GM18909 (cell line): ENCODE data around the gene ZWILCH.
"Not testable (repeated sequence)": the region's sequence is repeated elsewhere in the genome, so short reads cannot be mapped to it uniquely, and the experiment has no call there.

ENCODE experiments used
- ATAC-seq: cut with Tn5 transposase; IDR thresholded peaks from one replicate; pipeline ENCODE4 v1.9.1; 2021; ENCODE audit warnings: mild to moderate bottlenecking; ENCODE audit not compliant: unreplicated experiment, poor library complexity

The ZWILCH gene

DNA sequence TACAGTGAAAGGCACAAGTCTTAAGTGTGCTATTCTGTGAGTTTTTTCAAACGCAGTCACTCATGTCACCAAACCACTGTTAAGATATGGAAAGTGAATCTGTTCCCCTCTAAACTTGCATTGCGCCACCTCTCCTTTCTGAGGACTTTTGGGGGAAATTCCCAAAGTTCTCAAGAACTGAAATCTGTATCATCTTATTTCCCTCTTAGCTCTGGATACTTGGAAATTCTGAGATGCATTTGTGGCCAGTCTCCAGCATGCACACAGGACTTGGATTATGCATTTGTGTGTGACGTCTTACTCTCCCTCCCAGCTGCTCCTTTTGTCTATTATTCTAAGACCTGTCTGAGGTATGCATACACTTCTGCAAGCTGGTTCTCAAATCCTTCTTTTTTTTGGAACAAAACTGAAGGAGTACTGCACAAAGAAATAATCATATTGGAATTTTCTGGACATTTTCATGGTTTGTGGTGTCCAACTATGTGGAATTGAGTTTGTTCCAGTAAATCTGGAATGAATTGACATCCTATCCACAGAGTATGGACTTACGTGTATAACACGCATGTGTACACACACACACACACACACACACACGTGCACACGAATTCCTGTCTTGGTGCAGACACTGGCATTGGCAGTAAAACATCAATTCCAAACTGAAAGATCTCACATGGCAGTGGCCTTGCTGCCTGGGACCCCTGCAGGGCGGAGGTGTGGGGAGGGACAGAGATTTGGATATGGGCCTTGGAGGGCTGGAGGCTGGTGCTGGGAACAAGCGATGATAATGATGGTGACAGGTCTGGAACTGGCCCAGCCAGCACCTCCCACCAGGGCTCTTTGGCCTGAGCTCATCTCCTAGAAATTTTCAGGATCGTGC lies 68.8 kb downstream of the ZWILCH start:
- ATAC-seq = no peak

DNA sequence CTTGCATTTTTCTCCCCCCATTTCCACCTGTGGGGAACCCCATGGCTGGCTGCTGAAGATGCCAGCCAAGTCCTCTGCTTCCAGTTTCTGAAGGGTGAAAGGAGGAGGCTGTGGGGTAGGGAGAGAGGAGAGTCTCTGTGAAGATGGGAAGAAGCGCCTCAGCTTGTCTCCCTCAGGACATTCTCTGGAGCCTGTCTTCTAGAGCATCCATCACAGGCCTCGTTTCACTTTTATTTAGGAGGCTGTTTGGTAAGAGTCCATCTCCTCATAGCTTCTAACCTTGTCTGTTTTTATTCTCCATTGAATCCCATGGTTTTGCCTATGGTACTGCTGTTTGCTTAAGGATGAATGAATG lies 69.4 kb downstream of the ZWILCH start:
- ATAC-seq = no peak

DNA sequence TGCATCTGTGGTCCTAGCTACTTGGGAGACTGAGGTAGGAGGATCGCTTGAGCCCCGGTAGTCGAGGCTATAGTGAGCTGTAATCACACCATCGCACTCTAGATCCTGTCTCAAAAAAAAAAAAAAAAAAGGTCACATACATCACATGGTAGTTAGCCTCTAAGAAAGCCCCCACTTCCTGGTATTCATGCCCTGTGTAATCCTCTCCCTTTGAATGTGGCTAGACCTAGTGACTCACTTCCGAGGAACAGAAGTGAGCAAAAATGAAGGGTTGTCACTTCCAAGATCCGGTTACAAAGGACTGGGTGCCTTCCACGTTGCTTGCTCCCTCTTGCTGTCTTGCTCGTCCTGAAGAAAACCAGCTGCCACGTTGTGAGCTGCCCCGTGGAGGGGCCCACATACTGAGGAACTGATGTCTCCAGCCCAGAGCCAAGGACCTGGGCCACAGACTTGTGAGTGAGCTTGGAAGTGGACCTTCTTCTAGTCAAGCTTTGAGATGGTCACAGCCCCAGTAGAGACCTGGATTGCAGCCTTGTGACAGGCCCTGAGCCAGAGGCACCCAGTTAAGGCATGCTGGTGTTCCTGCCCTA lies 73.3 kb downstream of the ZWILCH start:
- ATAC-seq = no peak

DNA sequence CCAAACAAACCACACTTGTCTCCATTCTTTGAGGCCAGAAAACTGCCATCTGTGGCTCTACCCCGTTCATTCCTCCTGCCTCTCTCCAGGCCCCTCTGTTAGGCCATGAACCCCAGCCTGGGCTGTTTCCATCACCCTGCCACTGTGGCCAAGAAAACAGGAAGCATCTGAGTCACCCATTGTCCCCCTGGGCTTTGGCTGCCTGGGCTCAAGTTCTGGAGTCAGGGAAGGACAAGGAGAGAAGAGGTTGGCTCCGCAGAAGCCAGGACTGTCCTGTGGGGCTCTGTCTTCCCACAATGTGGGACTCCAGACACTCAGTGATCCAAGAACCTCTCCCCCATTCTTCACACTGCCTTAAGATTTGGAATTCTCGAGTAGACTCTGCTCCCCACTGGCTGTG lies 75.5 kb downstream of the ZWILCH start:
- no peak for ATAC-seq

DNA sequence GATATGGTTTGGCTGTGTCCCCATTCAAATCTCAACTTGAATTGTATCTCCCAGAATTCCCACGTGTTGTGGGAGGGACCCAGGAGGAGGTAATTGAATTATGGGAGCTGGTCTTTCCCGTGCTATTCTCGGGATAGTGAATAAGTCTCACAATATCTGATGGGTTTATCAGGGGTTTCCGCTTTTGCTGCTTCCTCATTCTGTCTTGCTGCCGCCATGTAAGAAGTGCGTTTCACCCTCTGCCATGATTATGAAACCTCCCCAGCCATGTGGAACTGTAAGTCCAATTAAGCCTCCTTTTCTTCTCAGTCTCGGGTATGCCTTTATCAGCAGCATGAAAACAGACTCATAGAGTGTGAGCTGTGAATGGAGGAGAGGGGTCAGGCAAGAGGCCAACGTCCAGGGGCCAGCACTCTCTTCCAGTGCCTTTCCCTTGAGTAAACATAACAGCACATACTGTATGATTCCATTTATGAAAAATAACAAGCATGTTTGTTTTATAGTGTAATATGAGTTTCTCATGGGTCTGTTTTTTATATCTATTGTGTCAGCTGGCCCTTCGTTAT lies 76.9 kb downstream of the ZWILCH start:
- no peak for ATAC-seq

DNA sequence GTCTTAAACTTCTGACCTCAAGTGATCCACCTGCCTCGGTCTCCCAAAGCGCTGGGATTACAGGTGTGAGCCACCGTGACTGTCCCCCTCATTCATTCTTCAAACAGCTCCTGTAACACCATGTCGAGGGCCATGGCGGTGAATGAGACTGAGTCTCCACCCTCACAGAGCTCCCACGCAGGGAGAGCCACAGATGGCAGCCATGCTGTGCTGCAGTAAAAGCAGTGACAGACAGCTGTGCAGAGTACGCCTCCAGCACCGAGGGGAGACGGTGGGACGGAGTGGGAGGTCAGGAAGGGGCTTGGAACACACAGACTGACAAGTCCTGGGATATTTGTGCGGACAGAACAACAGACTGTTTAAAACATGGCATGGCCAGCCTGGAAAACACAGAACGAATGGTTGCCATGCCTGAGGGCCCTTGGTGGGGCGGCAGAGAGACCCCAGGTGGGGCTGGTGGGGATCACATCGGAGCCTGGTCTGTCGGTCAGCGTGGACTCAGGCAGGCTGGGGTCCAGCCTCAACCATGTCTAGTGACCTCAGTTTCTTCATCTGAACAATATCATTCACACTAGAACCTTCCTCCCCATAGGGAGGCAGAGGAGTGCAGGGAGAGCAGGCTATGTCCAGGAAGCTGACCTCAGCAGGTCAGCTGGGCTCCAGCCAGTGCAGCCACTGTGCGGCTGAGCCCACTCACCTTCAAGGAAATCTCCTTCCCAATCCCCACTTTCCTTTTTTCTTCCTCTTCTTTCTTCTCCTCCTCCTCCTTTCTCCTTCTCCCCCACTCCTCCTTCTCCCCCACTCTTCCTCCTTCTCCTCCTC lies 81.2 kb downstream of the ZWILCH start:
- ATAC-seq = no peak

DNA sequence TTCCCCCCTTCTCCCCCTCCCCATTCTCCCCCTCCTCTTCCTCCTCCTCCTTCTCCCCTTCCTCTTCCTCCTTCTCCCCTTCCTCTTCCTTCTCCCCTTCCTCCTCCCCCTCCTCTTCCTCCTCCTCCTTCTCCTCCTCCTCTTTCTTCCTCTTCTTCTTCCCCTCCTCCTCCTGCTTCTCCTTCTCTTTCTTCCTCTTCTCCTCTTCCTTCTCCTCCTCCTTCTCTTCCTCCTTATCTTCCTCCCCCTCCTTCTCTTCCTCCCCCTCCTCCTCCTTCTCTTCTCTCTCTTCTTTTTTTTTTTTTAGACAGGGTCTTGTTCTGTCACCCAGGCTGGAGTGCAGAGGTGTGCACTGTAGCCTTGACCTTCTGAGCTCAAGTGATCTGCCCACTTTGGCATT lies 81.9 kb downstream of the ZWILCH start:
- no peak for ATAC-seq

DNA sequence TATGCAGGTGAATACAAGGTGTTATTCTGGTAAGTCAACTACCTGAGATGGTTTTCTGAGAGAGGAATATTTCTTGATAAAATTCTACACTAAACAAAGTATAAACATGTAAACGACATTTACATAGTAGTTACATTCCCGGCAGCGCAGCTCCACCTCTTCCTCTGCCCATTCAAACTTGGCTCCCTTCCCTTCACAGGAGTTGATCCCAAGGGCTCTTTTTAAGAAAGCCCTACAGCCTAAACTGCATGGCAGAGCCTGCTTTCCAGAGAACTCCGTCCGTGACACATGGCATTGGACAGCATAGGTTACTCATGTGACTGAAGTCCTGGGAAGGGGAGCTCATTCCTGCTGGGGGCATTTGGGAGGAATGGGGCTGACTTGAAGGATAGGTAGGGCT lies 82.6 kb downstream of the ZWILCH start:
- ATAC-seq = no peak

DNA sequence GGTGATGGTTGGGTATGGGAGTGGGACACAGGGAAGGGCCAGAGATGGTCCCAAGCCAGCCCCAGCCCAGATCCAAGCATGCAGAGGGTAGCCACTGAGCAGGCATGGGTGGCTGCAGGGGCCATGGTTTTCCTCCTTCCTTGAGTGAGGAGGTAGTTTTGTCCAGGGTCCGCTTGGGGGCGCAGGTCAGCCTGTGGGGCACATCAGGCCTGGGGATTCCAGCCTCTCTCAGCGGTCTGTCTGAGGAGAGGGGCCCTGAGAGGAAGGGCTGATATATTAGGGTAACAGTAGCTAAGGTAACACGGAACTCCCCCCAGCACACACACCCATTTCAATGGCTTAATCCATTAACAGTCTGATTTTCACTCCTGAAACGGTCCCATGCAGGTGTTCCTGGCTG lies 83.4 kb downstream of the ZWILCH start:
- no peak for ATAC-seq

DNA sequence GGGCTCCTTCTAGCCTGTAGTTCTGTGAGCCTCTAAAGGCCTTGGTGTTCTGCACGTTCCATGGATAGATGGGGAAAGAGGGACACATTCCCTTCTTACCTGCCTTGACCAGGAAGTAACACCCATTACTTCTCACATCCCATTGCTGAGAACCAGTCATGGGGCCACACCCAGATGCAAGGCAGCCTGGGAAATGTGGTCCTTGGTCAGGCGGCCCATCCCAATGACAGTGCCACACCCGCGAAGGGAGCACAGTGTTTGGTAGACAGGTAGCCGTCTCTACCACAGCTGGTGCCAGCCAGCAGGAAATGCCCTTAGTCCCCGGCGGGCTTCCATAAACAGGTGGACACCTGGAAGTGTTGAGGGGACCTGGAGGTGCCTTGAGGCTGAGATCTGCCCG lies 83.8 kb downstream of the ZWILCH start:
- ATAC-seq = no peak

DNA sequence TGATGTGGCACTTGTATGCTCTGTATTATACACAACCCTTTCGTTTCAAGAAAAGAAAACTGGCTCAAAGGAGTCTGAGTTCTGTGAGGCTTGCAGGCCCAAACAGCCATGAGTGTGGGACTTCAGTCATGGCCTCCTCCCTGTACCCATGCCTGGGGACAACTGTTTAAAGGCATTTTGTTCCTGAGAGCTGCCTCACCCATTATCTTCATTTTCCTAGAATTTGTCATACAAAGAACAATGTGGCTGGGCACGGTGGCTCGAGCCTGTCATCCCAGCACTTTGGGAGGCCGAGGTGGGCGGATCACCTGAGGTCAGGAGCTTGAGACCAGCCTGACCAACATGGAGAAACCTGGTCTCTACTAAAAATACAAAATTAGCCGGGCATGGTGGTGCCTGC lies 84.3 kb downstream of the ZWILCH start:
- ATAC-seq = not testable (repeated sequence)

DNA sequence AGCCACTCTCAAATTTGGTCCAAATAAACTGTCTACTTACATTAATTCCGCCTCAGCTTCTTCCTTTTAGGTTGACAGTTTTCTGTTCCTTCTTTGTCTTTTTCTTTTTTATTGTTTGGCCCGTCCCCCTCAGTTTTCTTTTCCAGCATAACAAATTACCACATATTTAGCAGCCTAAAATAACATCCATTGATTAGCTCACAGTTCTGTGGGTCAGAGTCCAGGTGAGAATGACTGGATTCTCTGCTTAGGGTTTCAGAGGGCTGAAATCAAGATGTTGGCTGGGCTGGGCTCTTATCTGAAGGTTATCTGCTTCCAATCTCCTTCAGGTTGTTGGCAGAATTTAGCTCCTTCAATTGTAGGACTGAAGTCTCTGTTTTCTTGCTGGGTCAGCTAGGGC lies 85.3 kb downstream of the ZWILCH start:
- no peak for ATAC-seq

DNA sequence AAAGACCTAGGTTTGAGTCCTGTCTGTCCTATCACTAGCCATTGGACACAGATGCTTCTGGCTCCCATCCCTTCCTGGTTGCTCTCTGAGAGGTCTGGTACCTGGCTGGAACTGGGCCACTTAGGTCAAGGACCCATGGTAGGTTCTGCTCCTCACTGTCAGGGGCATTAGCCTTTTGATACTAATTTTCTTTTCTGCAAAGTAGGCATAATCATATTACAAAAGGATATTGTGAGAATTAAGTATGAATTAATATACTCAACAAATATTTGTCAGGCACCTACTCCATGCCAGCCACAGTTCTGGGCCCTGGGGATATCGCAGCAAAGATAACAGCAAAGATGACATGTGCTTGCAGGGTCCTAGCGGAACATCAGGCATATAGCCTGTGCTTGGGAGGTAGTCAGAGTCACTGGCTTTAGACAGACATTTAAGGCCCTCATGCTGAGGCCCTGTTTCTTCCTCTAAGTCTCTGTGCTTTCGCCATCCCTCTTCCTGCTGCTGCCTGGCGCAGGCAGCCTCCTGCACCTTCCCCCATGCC lies 86.3 kb downstream of the ZWILCH start:
- no peak for ATAC-seq

DNA sequence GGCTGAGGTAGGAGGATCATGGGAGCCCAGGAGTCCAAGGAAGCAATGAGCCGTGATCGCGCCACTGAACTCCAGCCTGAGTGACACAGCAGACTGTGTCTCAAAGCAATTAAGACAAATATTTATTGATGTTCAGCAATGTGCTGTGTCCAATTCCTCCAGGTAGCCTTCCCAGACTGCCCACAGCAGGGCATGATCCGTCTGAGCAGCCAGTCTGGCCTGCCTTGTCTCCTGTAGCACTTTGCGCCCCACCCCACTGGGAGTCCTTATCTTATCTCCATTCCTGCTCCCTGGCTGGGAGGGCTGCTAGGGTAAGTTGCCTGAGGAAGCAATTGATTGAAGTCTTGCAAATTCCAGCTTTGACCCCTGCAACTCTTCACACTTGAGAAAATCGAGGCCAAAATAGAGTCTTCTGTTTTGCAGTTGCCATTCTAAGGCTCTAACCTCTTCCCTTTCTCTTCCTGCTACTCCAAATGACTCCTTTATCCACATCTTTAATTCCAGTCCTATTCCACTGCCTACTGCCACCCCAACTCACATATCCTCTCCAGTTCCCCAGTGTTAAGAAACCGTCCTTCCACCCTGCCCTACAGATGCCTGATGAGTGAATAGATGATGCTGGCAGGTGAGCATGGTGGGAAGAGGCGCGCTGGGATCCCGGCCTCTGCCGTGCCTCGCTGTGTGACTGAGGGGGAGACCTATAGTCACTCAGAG lies 87.5 kb downstream of the ZWILCH start:
- ATAC-seq = no peak

DNA sequence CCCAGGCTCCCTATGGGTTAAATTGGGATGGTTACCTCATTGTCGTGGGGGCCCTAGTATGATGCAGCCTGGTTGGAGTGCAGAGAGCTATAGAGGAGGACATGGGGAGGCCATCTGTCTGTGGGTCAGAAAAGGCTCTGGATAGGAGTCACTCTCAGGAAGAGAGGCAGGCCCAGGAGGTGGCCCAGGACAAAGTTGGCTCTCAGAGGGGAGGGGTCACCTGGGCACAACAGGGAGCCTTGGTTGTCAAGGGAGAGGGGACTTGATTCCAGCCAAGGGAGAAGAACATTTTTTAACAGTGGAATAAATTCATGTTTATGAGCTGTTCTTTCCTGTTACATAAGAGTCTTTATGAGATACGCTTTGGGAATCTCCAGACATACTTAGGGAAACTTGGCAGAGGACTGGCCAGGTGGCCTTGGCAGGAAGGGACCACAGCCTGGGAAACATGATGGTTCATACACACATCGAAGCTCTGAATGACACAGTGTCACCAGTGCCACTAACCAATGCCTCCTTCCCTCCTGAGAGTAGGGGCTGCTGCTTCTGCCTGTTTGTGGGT lies 88.2 kb downstream of the ZWILCH start:
- ATAC-seq = no peak

DNA sequence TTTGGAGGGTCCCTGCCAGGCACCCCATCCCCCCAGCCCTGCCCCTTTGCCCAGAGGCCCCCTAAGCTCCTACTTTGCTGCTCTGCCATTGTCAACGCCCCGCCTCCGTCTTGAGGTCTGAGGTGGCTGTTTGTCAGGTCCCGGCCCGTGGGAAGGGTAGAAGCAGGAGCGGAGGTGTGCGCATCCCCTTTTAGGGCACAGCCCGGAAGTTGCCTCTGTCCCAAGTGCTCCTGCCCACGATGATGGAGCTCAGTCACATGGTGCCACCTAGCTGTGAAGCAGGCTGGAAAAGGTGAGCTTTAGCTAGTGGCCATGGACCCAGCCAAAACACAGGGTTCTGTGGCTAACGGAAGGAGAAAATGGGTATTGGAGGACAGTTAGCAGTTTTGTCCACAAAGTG lies 89.2 kb downstream of the ZWILCH start:
- no peak for ATAC-seq

DNA sequence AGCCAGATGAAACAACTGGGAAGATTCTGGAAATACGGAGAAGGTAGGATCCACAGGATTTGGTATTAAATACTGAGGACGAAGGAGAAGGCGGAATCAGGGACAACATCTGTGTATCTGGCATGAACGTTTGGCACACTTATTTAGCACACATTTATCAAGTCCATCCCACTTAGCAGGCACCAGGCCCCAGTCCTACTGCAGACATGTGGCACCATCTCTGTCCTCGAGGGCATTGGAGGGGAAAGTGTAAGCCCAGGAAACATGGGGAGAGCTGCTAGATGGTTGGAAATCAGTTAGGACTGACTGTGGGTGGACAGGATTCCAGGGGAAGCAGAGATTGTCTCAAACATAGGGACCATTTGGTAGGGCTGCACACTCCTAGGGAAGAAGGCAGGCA lies 89.7 kb downstream of the ZWILCH start:
- ATAC-seq = no peak

DNA sequence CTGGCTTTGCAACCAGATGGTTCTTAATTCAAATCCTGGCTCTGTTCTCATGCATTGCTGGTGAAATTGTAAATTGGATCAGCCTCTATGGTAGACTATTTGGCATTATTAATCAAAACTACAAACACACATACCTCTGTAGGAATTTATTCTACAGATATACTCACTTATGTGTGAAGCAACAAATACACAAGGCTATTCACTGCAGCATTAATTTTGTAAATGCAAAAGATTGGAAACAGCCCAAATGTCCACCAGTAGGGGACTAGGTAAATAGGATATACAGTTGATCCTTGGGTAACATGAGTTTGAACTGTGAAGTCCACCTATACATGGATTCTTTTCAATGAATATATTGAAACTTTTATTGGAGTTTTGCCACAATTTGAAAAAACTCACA lies 90.2 kb downstream of the ZWILCH start:
- no peak for ATAC-seq

DNA sequence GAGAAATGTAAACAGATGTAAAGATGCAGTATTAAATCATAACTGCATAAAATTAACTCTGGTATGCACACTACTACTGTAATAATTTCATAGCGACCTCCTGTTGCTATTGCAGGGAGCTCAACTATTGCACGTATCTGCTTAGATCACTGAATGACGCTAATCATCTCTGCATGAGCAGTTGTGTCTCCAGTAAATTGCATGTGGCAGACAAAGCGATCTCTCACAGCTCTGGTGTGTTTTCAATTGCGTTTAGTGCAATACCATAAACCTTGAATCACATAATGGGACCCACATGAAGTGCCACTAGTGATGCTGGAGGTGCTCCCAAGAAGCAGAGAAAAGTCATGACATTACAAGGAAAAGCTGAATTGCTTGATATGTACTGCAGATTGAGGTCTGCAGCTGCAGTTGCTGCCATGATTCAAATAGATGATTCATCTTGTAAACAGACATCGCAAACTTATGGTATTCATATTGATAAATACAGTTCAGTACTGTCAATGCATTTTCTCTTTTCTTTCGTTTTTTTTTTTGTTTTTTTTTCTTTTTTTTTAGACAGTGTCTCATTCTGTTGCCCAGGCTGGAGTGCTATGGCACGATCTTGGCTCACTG lies 90.9 kb downstream of the ZWILCH start:
- no peak for ATAC-seq
